HuH-7.5 (cell line): Measurements from ENCODE around the gene CCDC82.

Experiments
- DNase-seq: peaks from one replicate; pipeline ENCODE4 v3.0.0; 2011; ENCODE audit warnings: low spot score

CCDC82 gene

GRCh38 chr11:96306933-96307775, 82.6 kb downstream of the CCDC82 start:
- no peak for DNase-seq

- no peak for DNase-seq
Observed at GRCh38 chr11:96306600-96306932, 83.1 kb downstream of the CCDC82 start.

- DNase-seq, result no peak
Observed at GRCh38 chr11:96306071-96306470, 83.6 kb downstream of the CCDC82 start.

- DNase-seq, result no peak
Observed at GRCh38 chr11:96303980-96304379, 85.7 kb downstream of the CCDC82 start.

GRCh38 chr11:96303064-96303463, 86.6 kb downstream of the CCDC82 start:
- no peak for DNase-seq
